Rectal smooth muscle tissue (tissue), 1 donor: ENCODE data around the gene UQCC2.

Source experiments
- H3K27ac ChIP-seq: one replicate; pipeline ENCODE4 v1.7.0; 2013; ENCODE audit warnings: low read depth, low read length, inconsistent platforms
- H3K27me3 ChIP-seq: one replicate; pipeline ENCODE4 v1.7.0; 2013; ENCODE audit warnings: low read length; ENCODE audit not compliant: control insufficient read depth, insufficient read depth
- H3K36me3 ChIP-seq: one replicate; pipeline ENCODE4 v1.7.0; 2013; ENCODE audit warnings: low read length; ENCODE audit not compliant: control insufficient read depth, insufficient read depth
- H3K4me1 ChIP-seq: one replicate; pipeline ENCODE4 v1.7.0; 2013; ENCODE audit warnings: low read length; ENCODE audit not compliant: control insufficient read depth, insufficient read depth
- H3K4me3 ChIP-seq: one replicate; pipeline ENCODE4 v1.7.0; 2013; ENCODE audit warnings: low read length
- H3K9ac ChIP-seq: one replicate; pipeline ENCODE4 v1.7.0; 2013; ENCODE audit warnings: low read length

Gene UQCC2

DNA sequence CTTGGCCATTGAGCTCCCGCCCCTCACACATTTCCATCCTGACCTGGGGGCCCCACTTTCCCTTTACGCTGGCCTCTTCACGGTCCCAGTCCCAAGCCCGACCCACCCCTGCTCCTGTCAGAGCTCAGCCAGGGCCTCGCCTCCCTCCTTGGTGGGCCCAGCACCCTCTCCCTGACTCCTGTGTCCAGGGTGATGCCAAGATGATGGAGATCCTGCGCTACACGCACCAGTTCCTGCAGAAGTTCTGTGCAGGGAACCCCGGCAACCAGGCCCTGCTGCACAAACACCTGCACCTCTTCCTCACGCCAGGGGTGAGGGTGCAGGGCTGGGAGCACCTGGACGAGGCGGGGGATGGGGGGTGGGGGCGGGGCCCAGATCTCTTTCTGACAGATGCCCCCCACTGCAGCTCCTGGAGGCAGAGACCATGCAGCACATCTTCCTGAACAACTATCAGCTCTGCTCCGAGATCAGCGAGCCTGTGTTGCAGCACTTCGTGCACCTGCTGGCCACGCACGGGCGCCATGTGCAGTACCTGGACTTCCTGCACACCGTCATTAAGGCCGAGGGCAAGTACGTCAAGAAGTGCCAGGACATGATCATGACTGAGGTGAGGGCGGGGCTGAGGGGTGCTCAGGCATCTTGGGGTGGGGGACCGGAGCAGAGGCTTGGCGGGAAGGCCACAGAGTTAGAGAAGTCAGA, 33.1 kb downstream of the UQCC2 start:
- Histone ChIP-seq H3K36me3 (peaks cover 12% of the 10 kb centered on the region), H3K4me3 (no peak overlapping the region), H3K9ac (no peak overlapping the region), H3K27ac (no peak overlapping the region), H3K27me3 (no peaks in the 10 kb centered on the region), H3K4me1 (no peaks in the 10 kb centered on the region)

DNA sequence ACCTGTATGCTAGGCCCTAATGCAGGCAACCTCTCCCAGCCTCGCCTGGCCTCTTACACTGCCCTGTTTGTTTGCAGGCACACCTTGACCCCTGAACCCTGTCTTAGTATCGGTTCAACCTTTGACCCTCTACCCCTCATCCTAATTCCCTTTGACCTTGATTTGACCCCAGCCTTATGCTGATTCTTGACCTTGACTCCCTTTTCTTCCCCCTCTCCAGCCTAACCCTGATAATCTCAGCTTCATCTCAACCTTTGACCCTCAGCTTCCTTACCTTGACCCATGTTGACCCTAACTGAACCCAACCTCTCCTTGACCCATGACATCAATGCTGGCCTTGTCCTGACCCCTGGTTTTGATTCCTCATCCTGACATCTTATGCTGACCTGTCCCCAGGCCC, 33.8 kb downstream of the UQCC2 start:
- Histone ChIP-seq H3K27ac (no peak overlapping the region), H3K36me3 (peaks cover 9% of the 10 kb centered on the region), H3K4me3 (no peak overlapping the region), H3K9ac (no peak overlapping the region), H3K4me1 (no peaks in the 10 kb centered on the region), H3K27me3 (no peaks in the 10 kb centered on the region)

DNA sequence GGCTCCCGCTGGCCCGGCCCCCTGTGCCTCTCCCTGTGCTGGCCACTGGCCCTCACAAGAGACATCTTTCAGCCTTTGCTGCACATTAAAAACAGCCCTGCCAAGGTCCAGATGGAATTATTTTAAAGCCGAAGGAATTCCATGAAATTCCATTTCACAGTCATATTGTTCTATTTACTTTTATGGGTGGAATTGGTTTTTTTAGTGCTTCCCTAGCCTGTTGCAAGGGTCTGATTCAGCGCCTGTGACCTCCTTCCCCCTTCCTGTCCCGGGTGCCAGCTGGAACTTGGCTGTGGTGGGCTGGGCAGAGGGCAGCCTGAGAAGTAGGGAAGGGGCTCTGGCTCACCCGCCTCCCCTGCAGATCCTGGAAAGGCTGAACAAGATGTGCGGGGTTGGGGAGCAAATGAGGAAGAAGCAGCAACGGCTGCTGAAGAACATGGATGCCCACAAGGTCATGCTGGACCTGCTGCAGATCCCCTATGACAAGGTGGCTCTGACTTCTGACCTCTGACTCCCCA, 34.3 kb downstream of the UQCC2 start:
- peaks cover 9% of the 10 kb centered on the region for H3K36me3 ChIP-seq
- H3K27me3 ChIP-seq: no peaks in the 10 kb centered on the region
- no peak overlapping the region for H3K4me3 ChIP-seq
- H3K9ac ChIP-seq: no peak overlapping the region
- H3K4me1 ChIP-seq: no peaks in the 10 kb centered on the region
- no peak overlapping the region for H3K27ac ChIP-seq

DNA sequence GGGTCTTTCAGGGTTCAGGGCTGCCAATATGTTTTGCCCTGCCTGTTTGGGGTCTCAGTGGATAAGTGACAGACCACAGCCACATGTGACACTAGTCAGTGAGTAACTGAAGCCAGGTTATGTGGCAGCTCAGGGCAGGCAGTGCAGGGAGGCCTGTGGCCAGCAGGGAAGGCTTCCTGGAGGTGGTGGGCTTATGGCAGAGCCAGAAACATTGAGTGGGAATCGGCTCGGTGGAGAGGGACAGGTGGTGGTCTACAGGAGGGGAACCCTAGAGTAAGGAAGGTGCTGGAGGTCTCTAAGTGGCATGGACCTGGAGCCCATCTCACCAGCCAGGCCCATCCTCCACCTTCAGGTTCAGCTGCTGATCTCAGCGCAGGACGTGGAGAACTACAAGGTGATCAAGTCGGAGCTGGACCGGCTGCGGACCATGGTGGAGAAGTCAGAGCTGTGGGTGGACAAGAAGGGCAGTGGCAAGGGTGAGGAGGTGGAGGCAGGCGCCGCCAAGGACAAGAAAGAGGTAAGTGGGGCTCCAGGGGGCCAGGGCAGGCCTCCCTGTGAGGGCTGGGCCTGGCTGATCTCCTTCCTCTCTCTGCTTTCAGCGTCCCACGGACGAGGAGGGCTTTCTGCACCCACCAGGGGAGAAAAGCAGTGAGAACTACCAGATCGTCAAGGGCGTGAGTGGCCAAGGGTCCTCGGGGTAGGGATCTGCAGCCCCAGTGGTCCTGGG, 34.9 kb downstream of the UQCC2 start:
- H3K27ac ChIP-seq: no peak overlapping the region
- no peak overlapping the region for H3K9ac ChIP-seq
- H3K4me3 ChIP-seq: no peak overlapping the region
- H3K4me1 ChIP-seq: no peaks in the 10 kb centered on the region
- H3K36me3 ChIP-seq: peaks cover 9% of the 10 kb centered on the region
- H3K27me3 ChIP-seq: no peaks in the 10 kb centered on the region

DNA sequence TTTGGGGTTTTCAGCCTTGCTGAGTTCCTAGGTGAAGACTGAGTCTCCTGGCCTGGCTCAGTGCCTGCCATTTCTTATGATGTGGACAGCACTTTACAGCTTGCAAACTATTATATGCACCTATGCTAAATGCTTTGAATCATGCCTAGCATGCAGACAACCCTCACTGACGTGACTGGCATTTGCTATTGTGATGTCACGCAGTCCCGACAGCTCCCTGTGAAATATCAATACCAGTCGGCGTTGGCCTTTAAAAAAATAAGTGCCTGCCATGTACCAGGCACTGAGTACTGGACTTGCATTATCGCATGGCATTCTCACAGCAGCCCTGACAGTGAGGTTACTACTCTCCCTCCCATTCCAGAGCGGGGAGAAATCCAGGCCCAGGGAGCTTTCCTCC, 35.5 kb downstream of the UQCC2 start:
- H3K27me3 ChIP-seq: no peaks in the 10 kb centered on the region
- H3K27ac ChIP-seq: no peak overlapping the region
- H3K9ac ChIP-seq: no peak overlapping the region
- no peaks in the 10 kb centered on the region for H3K4me1 ChIP-seq
- peaks cover 9% of the 10 kb centered on the region for H3K36me3 ChIP-seq
- H3K4me3 ChIP-seq: no peak overlapping the region

DNA sequence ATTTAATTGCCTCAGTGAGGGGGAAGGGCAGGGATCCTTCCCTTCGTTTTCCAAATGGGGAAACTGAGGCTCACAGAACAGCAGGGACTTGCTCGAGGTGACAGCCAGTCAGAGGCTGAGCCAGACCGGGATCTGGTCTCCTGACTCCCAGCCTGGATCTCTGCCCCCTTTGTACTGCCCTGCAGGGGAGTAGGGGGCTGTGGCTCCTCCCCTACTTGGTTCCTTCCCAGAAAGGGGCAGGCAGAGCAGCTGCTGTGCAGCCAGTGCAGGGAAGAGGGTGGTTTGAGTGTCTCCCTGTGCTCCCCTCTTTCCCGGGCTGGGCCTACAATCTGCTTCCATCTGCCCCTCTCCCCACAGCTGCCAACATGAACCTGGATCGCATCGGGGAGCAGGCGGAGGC, 37.6 kb downstream of the UQCC2 start:
- peaks cover 8% of the 10 kb centered on the region for H3K36me3 ChIP-seq
- H3K27ac ChIP-seq: no peak overlapping the region
- H3K4me3 ChIP-seq: no peak overlapping the region
- no peaks in the 10 kb centered on the region for H3K4me1 ChIP-seq
- H3K27me3 ChIP-seq: no peaks in the 10 kb centered on the region
- no peak overlapping the region for H3K9ac ChIP-seq

DNA sequence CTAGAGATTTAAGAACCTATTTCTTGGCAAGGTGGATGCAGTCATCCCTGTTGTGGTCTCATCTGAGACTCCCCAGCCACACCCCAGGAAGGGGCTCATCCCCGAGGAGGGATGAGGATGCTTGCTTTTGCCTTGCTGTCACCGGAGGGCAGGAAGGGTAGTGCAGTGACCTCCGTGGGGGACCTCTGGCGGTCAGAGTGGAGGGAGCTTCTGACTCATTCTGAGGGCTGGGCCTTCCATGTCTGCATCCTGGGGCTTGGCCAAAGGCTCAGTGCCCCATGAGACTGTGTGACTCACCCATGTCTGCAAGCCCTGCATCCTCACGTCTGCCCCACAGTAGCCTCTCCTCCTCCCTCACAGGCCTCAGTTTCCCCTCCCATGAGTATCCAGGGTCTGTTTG, 38.7 kb downstream of the UQCC2 start:
- Histone ChIP-seq H3K27me3 (no peaks in the 10 kb centered on the region), H3K4me3 (no peak overlapping the region), H3K36me3 (peaks cover 13% of the 10 kb centered on the region), H3K27ac (no peak overlapping the region), H3K4me1 (no peaks in the 10 kb centered on the region), H3K9ac (no peak overlapping the region)

DNA sequence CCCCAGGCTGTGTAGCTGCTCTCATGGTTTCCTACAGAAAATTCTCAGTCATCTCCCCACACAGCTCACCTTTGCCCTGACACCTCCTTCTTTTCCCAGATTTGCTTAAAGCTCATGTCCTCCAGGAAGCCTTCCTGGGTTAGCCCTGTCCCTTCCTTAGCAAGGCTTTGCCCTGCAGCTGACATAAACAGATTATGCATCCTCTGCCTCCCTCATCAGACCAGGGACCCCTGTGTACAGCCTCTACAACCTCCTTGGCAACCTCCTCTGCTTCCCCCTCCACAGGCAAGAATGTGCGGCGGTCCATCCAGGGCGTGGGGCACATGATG, 39.8 kb downstream of the UQCC2 start:
- Histone ChIP-seq H3K27me3 (no peaks in the 10 kb centered on the region), H3K36me3 (peaks cover 17% of the 10 kb centered on the region), H3K4me3 (no peak overlapping the region), H3K4me1 (no peaks in the 10 kb centered on the region), H3K9ac (no peak overlapping the region), H3K27ac (no peak overlapping the region)

DNA sequence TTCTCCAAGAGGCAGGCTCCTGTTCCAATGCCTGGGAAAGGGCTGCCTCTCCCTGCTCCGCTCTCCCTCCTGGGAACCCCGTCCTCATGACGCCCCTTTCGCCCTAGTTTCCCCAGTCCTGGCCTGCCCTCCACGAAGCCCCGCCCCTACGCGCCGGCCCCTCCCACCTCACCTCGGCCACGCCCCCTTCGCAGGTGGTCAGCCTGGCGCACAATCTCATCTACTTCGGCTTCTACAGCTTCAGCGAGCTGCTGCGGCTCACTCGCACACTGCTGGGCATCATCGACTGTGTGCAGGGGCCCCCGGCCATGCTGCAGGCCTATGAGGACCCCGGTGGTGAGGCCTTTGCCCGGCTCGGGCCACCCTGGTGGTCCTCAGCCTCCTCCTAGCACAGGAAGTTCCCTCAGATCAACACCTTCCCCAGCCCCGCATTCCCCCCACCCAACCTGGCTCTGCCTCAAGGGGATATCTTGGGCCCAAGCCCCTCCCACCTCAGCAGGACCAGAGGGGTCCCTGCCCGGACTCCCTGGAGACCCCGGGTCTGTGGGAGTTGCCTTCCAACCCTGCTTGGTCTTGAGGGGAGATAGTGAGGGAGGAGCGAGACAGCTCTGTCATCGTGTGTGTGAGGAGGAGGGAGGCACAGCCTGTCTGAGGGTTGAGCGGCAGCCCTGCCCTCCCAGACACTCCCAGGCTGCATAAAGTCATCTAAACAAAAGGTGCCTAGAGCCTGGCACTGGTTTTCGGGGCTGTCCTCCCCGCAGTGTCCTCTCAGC, 40.3 kb downstream of the UQCC2 start:
- Histone ChIP-seq H3K9ac (no peak overlapping the region), H3K36me3 (peaks cover 15% of the 10 kb centered on the region), H3K4me3 (no peak overlapping the region), H3K27me3 (no peaks in the 10 kb centered on the region), H3K4me1 (no peaks in the 10 kb centered on the region), H3K27ac (no peak overlapping the region)

DNA sequence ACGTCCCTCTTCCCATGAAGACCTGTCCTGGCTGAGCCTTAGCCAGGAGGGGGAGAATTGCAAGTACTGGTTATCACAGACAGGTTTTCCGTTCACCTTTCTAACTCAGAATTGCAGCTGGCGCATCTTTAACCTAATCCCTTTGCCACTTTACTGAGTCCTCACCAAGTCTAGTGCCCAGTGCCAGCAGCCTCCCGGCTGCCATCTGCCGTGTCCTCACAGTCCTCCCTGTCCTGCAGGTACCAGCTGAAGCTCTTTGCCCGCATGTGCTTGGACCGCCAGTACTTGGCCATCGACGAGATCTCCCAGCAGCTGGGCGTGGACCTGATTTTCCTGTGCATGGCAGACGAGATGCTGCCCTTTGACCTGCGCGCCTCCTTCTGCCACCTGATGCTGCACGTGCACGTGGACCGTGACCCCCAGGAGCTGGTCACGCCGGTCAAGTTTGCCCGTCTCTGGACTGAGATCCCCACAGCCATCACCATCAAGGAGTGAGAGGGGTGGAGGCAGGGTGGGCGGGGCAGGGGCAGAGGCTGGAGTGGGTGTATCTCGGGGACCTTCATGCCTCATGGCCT, 41.3 kb downstream of the UQCC2 start:
- Histone ChIP-seq H3K27ac (no peak overlapping the region), H3K36me3 (peaks cover 14% of the 10 kb centered on the region), H3K9ac (no peak overlapping the region), H3K27me3 (no peaks in the 10 kb centered on the region), H3K4me3 (no peak overlapping the region), H3K4me1 (no peaks in the 10 kb centered on the region)

DNA sequence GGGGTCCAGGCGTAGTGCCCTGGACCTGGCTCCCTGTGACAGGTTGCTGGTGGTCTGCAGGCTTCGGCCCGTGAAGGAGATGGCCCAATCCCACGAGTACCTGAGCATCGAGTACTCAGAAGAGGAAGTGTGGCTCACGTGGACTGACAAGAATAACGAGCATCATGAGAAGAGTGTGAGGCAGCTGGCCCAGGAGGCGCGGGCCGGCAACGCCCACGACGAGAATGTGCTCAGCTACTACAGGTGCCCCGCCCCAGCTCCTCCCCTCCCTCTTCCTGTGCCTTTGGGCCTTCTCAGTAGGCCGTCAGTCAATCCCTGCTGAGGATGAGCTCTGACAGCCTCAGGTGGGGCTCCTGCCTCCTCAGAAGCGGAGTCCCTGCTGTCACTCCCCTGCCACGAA, 42.6 kb downstream of the UQCC2 start:
- no peak overlapping the region for H3K9ac ChIP-seq
- H3K27ac ChIP-seq: no peak overlapping the region
- no peaks in the 10 kb centered on the region for H3K4me1 ChIP-seq
- H3K36me3 ChIP-seq: peaks cover 17% of the 10 kb centered on the region
- no peaks in the 10 kb centered on the region for H3K27me3 ChIP-seq
- no peak overlapping the region for H3K4me3 ChIP-seq

DNA sequence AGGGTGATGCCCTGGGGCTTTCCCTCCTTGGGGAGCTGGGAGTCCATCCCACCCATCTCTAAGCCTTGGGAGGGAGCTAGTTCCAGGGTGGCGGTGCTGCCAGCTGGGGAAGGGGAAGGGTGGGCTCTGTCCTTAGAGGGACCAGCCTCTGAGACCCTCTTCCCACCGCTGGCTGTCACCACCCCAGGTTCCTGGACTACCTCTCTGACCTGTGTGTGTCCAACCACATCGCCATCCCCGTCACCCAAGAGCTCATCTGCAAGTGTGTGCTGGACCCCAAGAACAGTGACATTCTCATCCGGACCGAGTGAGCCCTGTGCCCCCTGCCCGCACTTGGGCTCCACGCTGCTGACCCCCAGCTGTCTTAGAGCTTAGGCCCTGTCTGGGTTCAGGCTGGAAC, 43.2 kb downstream of the UQCC2 start:
- H3K9ac ChIP-seq: no peak overlapping the region
- peaks cover 18% of the 10 kb centered on the region for H3K36me3 ChIP-seq
- H3K4me1 ChIP-seq: no peaks in the 10 kb centered on the region
- H3K4me3 ChIP-seq: no peak overlapping the region
- H3K27me3 ChIP-seq: no peaks in the 10 kb centered on the region
- H3K27ac ChIP-seq: no peak overlapping the region
